HepG2 (cell line): Measurements from ENCODE around the gene SIGMAR1. TPM values are rescaled to one million over a fixed set of nuclear protein-coding genes. Genes with fewer than 3 reads are reported as not detected.
A peak's percentile ranks its signal among the peaks of the same experiment; 100 is the strongest.

Experiments
- CBFB ChIP-seq: sonication (generic); formaldehyde crosslinking; IDR thresholded peaks from 2 replicates; pipeline ENCODE4 v1.4.0; 2020; ENCODE audit warnings: missing genetic modification reagents
- FOXA3 ChIP-seq: IDR thresholded peaks from 2 replicates; pipeline ENCODE4 v1.6.1; 2016; ENCODE audit warnings: missing genetic modification reagents, missing compliant biosample characterization
- FOXK2 ChIP-seq: fragments of 450-650 bp; IDR thresholded peaks from 2 replicates; pipeline ENCODE4 v1.6.1; 2016
- HHEX ChIP-seq: IDR thresholded peaks from 2 replicates; pipeline ENCODE4 v1.6.1; 2016; ENCODE audit warnings: control low read depth
- HNF4A ChIP-seq: sonication (generic); formaldehyde crosslinking; IDR thresholded peaks from 2 replicates; pipeline ENCODE4 v1.4.0; 2020; ENCODE audit warnings: missing genetic modification reagents
- HOXD1 ChIP-seq: sonication (generic); formaldehyde crosslinking; IDR thresholded peaks from 2 replicates; pipeline ENCODE4 v1.5.0; 2020; ENCODE audit warnings: missing genetic modification reagents
- JUND ChIP-seq: sonication (generic); formaldehyde crosslinking; IDR thresholded peaks from 2 replicates; pipeline ENCODE4 v1.8.0; 2022; ENCODE audit warnings: mild to moderate bottlenecking, missing genetic modification reagents
- MEIS1 ChIP-seq: sonication (generic); formaldehyde crosslinking; IDR thresholded peaks from 2 replicates; pipeline ENCODE4 v1.9.0; 2021; ENCODE audit warnings: mild to moderate bottlenecking, missing genetic modification reagents, moderate library complexity, borderline replicate concordance
- MXD1 ChIP-seq: sonication (generic); formaldehyde crosslinking; IDR thresholded peaks from 2 replicates; pipeline ENCODE4 v1.4.0; 2020; ENCODE audit warnings: mild to moderate bottlenecking, missing genetic modification reagents
- NR2F1 ChIP-seq, 2 experiments: fragments of 450-650 bp in 1 of 2; formaldehyde crosslinking in 1 of 2; IDR thresholded peaks; 2 replicates each; pipeline versions ENCODE4 v1.5.0 to v1.6.1; 2016 to 2020; ENCODE audit warnings: mild to moderate bottlenecking in 1 of 2, missing compliant biosample characterization in 1 of 2, missing genetic modification reagents in 1 of 2, moderate library complexity in 1 of 2
- PHF8 ChIP-seq: sonication (generic); formaldehyde crosslinking; IDR thresholded peaks from 2 replicates; pipeline ENCODE4 v1.5.0; 2020; ENCODE audit warnings: missing genetic modification reagents
- POLR2A ChIP-seq, 2 experiments: IDR thresholded peaks; 2 replicates each; pipeline ENCODE4 v1.6.1; 2011; ENCODE audit warnings: low read depth in 2 of 2, low read length in 2 of 2, mild to moderate bottlenecking in 1 of 2, moderate library complexity in 1 of 2; ENCODE audit not compliant: insufficient read depth in 1 of 2
- RXRB ChIP-seq: IDR thresholded peaks from 2 replicates; pipeline ENCODE4 v1.6.1; 2016; ENCODE audit warnings: borderline replicate concordance, missing genetic modification reagents, missing compliant biosample characterization
- SCMH1 ChIP-seq: sonication (generic); formaldehyde crosslinking; IDR thresholded peaks from 2 replicates; pipeline ENCODE4 v1.9.0; 2021; ENCODE audit warnings: missing genetic modification reagents, mild to moderate bottlenecking, borderline replicate concordance
- SRSF9 ChIP-seq: fragments of 200-400 bp; formaldehyde crosslinking; IDR thresholded peaks from 2 replicates; pipeline ENCODE4 v1.6.1; 2018; ENCODE audit warnings: borderline replicate concordance, mild to moderate bottlenecking, low read depth, low read length; ENCODE audit not compliant: insufficient read depth, poor library complexity, severe bottlenecking
- TMF1 ChIP-seq: sonication (generic); formaldehyde crosslinking; IDR thresholded peaks from 2 replicates; pipeline ENCODE4 v1.8.1; 2022; ENCODE audit warnings: low read depth, missing genetic modification reagents
- TOE1 ChIP-seq: sonication (generic); formaldehyde crosslinking; IDR thresholded peaks from 2 replicates; pipeline ENCODE4 v1.4.0; 2020; ENCODE audit warnings: mild to moderate bottlenecking, missing genetic modification reagents
- ZFP1 ChIP-seq: IDR thresholded peaks from 2 replicates; pipeline ENCODE4 v1.6.1; 2016
- ZFX ChIP-seq: sonication (generic); formaldehyde crosslinking; IDR thresholded peaks from 2 replicates; pipeline ENCODE4 v1.4.0; 2020; ENCODE audit warnings: mild to moderate bottlenecking, low read depth, missing genetic modification reagents, moderate library complexity
- ZNF136 ChIP-seq: sonication (generic); formaldehyde crosslinking; IDR thresholded peaks from 2 replicates; pipeline ENCODE4 v1.8.1; 2022; ENCODE audit warnings: low read depth, mild to moderate bottlenecking, moderate library complexity, missing genetic modification reagents
- ZNF329 ChIP-seq: sonication (generic); formaldehyde crosslinking; IDR thresholded peaks from 2 replicates; pipeline ENCODE4 v1.9.0; 2021; ENCODE audit warnings: low read depth, mild to moderate bottlenecking, missing genetic modification reagents
- ZNF557 ChIP-seq: sonication (generic); formaldehyde crosslinking; IDR thresholded peaks from 2 replicates; pipeline ENCODE4 v1.4.0; 2020; ENCODE audit warnings: missing genetic modification reagents
- ZNF616 ChIP-seq: sonication (generic); formaldehyde crosslinking; IDR thresholded peaks from 2 replicates; pipeline ENCODE4 v1.5.0; 2020; ENCODE audit warnings: low read depth, mild to moderate bottlenecking, missing genetic modification reagents
- ZNF792 ChIP-seq: IDR thresholded peaks from 2 replicates; pipeline ENCODE4 v1.6.1; 2016
- polyA plus RNA-seq, 8 experiments: library from polyadenylated mRNA; depleted of rRNA in 3 of 8; stranded (reverse) in 7 of 8; unstranded in 1 of 8; fragments of >200 nt; fragmentation: Illumina TruSeq in 4 of 8; extraction: Trizol in 4 of 8; gene quantifications; 2 replicates each; pipeline versions ENCODE4 v1.2.1 to v1.2.3, GENCODE V29; 2011 to 2016; ENCODE audit warnings: low read depth in 4 of 8, missing spikeins in 1 of 8, mixed read lengths in 1 of 8; ENCODE audit not compliant: insufficient read depth in 1 of 8
- total RNA-seq, 5 experiments: library from RNA; depleted of rRNA; stranded (reverse); fragments of >200 nt; fragmentation: Illumina TruSeq; extraction: Trizol; gene quantifications; 2 replicates each; pipeline ENCODE4 v1.2.3, GENCODE V29; 2016; ENCODE audit warnings: low read depth in 1 of 5
- TF ChIP-seq, protein P1 (sequence below): sonication (generic); formaldehyde crosslinking; IDR thresholded peaks from 2 replicates; pipeline ENCODE4 v1.4.0; 2020; ENCODE audit warnings: mild to moderate bottlenecking, missing genetic modification reagents
- TF ChIP-seq, protein P2 (sequence below): sonication (generic); formaldehyde crosslinking; conservative IDR thresholded peaks from 2 replicates; pipeline ENCODE4 v1.4.0; 2020; ENCODE audit warnings: mild to moderate bottlenecking, missing genetic modification reagents, moderate library complexity

The SIGMAR1 gene
- total and polyA plus RNA-seq, 2 of the 13 experiments (the other 11 are each of a cell fraction or from before 2014, with no cell fraction given) = 38.9 to 60.8 TPM

- TF ChIP-seq, protein P1, sequence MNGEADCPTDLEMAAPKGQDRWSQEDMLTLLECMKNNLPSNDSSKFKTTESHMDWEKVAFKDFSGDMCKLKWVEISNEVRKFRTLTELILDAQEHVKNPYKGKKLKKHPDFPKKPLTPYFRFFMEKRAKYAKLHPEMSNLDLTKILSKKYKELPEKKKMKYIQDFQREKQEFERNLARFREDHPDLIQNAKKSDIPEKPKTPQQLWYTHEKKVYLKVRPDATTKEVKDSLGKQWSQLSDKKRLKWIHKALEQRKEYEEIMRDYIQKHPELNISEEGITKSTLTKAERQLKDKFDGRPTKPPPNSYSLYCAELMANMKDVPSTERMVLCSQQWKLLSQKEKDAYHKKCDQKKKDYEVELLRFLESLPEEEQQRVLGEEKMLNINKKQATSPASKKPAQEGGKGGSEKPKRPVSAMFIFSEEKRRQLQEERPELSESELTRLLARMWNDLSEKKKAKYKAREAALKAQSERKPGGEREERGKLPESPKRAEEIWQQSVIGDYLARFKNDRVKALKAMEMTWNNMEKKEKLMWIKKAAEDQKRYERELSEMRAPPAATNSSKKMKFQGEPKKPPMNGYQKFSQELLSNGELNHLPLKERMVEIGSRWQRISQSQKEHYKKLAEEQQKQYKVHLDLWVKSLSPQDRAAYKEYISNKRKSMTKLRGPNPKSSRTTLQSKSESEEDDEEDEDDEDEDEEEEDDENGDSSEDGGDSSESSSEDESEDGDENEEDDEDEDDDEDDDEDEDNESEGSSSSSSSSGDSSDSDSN (CRISPR knock-in tag) = peak; percentile 44; the same call in 1 of the 2 replicates
- TF ChIP-seq FOXK2 (0 out of 2 replicates have a peak, but pooled peaks have one; percentile 11), TMF1 (CRISPR knock-in tag) (no peak), FOXA3 (CRISPR knock-in tag) (peak; percentile 47; the same call in 1 of the 2 replicates), SCMH1 (CRISPR knock-in tag) (no peak), RXRB (CRISPR knock-in tag) (peak; percentile 80), ZNF792 (peak; percentile 24), ZNF557 (CRISPR knock-in tag) (no peak), JUND (CRISPR knock-in tag) (no peak), HHEX (CRISPR knock-in tag) (no peak), SRSF9 (no peak), NR2F1 (CRISPR knock-in tag; IDR thresholded peaks at IDR 0.05) (peak; percentile 88 to 92), HNF4A (CRISPR knock-in tag) (peak; percentile 84), HOXD1 (peak; percentile 99), POLR2A (IDR thresholded peaks at IDR 0.05; ENCODE audit: insufficient read depth in 1 of 2, low read depth in 2 of 2, low read length in 2 of 2) (peak in 1 of 2 experiments; percentile 25; a peak in 1 of 4 replicates), PHF8 (CRISPR knock-in tag) (peak; percentile 46; the same call in 1 of the 2 replicates), ZNF136 (0 out of 2 replicates have a peak, but pooled peaks have one; percentile 73), ZFP1 (CRISPR knock-in tag) (0 out of 2 replicates have a peak, but pooled peaks have one; percentile 24), ZNF329 (CRISPR knock-in tag) (no peak), ZNF616 (CRISPR knock-in tag) (no peak), TOE1 (CRISPR knock-in tag) (no peak), MEIS1 (CRISPR knock-in tag) (peak; percentile 89), CBFB (CRISPR knock-in tag) (0 out of 2 replicates have a peak, but pooled peaks have one; percentile 25), ZFX (CRISPR knock-in tag) (peak; percentile 85), MXD1 (CRISPR knock-in tag) (peak; percentile 61)
- TF ChIP-seq, protein P2, sequence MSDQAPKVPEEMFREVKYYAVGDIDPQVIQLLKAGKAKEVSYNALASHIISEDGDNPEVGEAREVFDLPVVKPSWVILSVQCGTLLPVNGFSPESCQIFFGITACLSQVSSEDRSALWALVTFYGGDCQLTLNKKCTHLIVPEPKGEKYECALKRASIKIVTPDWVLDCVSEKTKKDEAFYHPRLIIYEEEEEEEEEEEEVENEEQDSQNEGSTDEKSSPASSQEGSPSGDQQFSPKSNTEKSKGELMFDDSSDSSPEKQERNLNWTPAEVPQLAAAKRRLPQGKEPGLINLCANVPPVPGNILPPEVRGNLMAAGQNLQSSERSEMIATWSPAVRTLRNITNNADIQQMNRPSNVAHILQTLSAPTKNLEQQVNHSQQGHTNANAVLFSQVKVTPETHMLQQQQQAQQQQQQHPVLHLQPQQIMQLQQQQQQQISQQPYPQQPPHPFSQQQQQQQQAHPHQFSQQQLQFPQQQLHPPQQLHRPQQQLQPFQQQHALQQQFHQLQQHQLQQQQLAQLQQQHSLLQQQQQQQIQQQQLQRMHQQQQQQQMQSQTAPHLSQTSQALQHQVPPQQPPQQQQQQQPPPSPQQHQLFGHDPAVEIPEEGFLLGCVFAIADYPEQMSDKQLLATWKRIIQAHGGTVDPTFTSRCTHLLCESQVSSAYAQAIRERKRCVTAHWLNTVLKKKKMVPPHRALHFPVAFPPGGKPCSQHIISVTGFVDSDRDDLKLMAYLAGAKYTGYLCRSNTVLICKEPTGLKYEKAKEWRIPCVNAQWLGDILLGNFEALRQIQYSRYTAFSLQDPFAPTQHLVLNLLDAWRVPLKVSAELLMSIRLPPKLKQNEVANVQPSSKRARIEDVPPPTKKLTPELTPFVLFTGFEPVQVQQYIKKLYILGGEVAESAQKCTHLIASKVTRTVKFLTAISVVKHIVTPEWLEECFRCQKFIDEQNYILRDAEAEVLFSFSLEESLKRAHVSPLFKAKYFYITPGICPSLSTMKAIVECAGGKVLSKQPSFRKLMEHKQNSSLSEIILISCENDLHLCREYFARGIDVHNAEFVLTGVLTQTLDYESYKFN (CRISPR knock-in tag) = peak; percentile 88
Measured at GRCh38 chr9:34651876-34652601, 14.5 kb upstream of the SIGMAR1 start, which contains the start of gene IL11RA (continued).
